ENCODE results near the gene ICE1.

The ICE1 gene

GRCh38 chr5:5533927-5534326, 111.5 kb downstream of the ICE1 start:
- Histone ChIP-seq H3K4me2 (ENCODE audit: low read depth, low read length) (no peak overlapping the region), H3K79me2 (ENCODE audit: low read length) (no peaks in the 10 kb centered on the region), H3K27me3 (replicated peaks; ENCODE audit: insufficient read depth, low read length) (no peaks in the 10 kb centered on the region), H3K9ac (ENCODE audit: low read length) (no peak overlapping the region), H3K9me2 (replicated peaks; ENCODE audit: insufficient read depth, low read length) (no peaks in the 10 kb centered on the region), H3K36me3 (replicated peaks; ENCODE audit: insufficient read depth, low read length) (no peaks in the 10 kb centered on the region), H2AFZ (ENCODE audit: low read length) (no peak overlapping the region), H3K27ac (ENCODE audit: low read length) (no peak overlapping the region), H4K20me1 (ENCODE audit: insufficient read depth, low read length) (no peaks in the 10 kb centered on the region), H3K4me1 (ENCODE audit: low read length) (no peaks in the 10 kb centered on the region), H3K4me3 (ENCODE audit: low read length) (no peak overlapping the region), H3F3A (ENCODE audit: insufficient read depth, low read length) (no peaks in the 10 kb centered on the region), H3K9me3 (replicated peaks; ENCODE audit: insufficient read depth, low read length) (no peaks in the 10 kb centered on the region)
- no peak for TF ChIP-seq CTCF (IDR thresholded peaks at IDR 0.05; ENCODE audit: low read length)
- no peak for TF ChIP-seq EZH2phosphoT487 (IDR thresholded peaks at IDR 0.05; ENCODE audit: low read length)
- no peak for TF ChIP-seq EZH2 (optimal IDR thresholded peaks at IDR 0.05; ENCODE audit: low read depth, low read length)
- DNase-seq = no peak

- Histone ChIP-seq H3K27me3 (replicated peaks; ENCODE audit: insufficient read depth, low read length) (no peaks in the 10 kb centered on the region), H3K4me3 (ENCODE audit: low read length) (no peak overlapping the region), H3K27ac (ENCODE audit: low read length) (no peak overlapping the region), H3K4me2 (ENCODE audit: low read depth, low read length) (no peak overlapping the region), H3K36me3 (replicated peaks; ENCODE audit: insufficient read depth, low read length) (no peaks in the 10 kb centered on the region), H3F3A (ENCODE audit: insufficient read depth, low read length) (no peaks in the 10 kb centered on the region), H3K9me3 (replicated peaks; ENCODE audit: insufficient read depth, low read length) (no peaks in the 10 kb centered on the region), H3K9ac (ENCODE audit: low read length) (no peak overlapping the region), H3K4me1 (ENCODE audit: low read length) (no peaks in the 10 kb centered on the region), H3K9me2 (replicated peaks; ENCODE audit: insufficient read depth, low read length) (no peaks in the 10 kb centered on the region), H2AFZ (ENCODE audit: low read length) (no peak overlapping the region), H3K79me2 (ENCODE audit: low read length) (no peaks in the 10 kb centered on the region), H4K20me1 (ENCODE audit: insufficient read depth, low read length) (no peaks in the 10 kb centered on the region)
- DNase-seq = no peak
- TF ChIP-seq CTCF (IDR thresholded peaks at IDR 0.05; ENCODE audit: low read length) (no peak), EZH2phosphoT487 (IDR thresholded peaks at IDR 0.05; ENCODE audit: low read length) (no peak), EZH2 (optimal IDR thresholded peaks at IDR 0.05; ENCODE audit: low read depth, low read length) (no peak)
These were observed 111.9 kb downstream of the ICE1 start for GRCh38 chr5:5534333-5534732.

- no peaks in the 10 kb centered on the region for H3K9me3 ChIP-seq (replicated peaks; ENCODE audit: insufficient read depth, low read length)
- H3K4me3 ChIP-seq (ENCODE audit: low read length) = no peak overlapping the region
- no peak overlapping the region for H3K4me2 ChIP-seq (ENCODE audit: low read depth, low read length)
- no peak overlapping the region for H3K27ac ChIP-seq (ENCODE audit: low read length)
- H3K27me3 ChIP-seq (replicated peaks; ENCODE audit: insufficient read depth, low read length) = no peaks in the 10 kb centered on the region
- H2AFZ ChIP-seq (ENCODE audit: low read length) = no peak overlapping the region
- H3K4me1 ChIP-seq (ENCODE audit: low read length) = no peaks in the 10 kb centered on the region
- H3K36me3 ChIP-seq (replicated peaks; ENCODE audit: insufficient read depth, low read length) = no peaks in the 10 kb centered on the region
- H3K9me2 ChIP-seq (replicated peaks; ENCODE audit: insufficient read depth, low read length) = no peaks in the 10 kb centered on the region
- H4K20me1 ChIP-seq (ENCODE audit: insufficient read depth, low read length) = no peaks in the 10 kb centered on the region
- no peak for DNase-seq
- H3K9ac ChIP-seq (ENCODE audit: low read length) = no peak overlapping the region
- TF ChIP-seq CTCF (IDR thresholded peaks at IDR 0.05; ENCODE audit: low read length) = no peak
- no peak for TF ChIP-seq EZH2phosphoT487 (IDR thresholded peaks at IDR 0.05; ENCODE audit: low read length)
- TF ChIP-seq EZH2 (optimal IDR thresholded peaks at IDR 0.05; ENCODE audit: low read depth, low read length) = no peak
- H3F3A ChIP-seq (ENCODE audit: insufficient read depth, low read length) = no peaks in the 10 kb centered on the region
- H3K79me2 ChIP-seq (ENCODE audit: low read length) = no peaks in the 10 kb centered on the region
These were observed 114.4 kb downstream of the ICE1 start for GRCh38 chr5:5536871-5537270.

Measured in MM.1S (cell line).